DMS114 treated with DMSO at 0.1 percent for 48 hours (cell line): ENCODE measurements around the gene HSF4.

Experiments
- DNase-seq: peaks from one replicate; lab custom pipeline; 2025; ENCODE audit not compliant: unreplicated experiment; lab: John Stamatoyannopoulos, UW

Gene HSF4

DNA sequence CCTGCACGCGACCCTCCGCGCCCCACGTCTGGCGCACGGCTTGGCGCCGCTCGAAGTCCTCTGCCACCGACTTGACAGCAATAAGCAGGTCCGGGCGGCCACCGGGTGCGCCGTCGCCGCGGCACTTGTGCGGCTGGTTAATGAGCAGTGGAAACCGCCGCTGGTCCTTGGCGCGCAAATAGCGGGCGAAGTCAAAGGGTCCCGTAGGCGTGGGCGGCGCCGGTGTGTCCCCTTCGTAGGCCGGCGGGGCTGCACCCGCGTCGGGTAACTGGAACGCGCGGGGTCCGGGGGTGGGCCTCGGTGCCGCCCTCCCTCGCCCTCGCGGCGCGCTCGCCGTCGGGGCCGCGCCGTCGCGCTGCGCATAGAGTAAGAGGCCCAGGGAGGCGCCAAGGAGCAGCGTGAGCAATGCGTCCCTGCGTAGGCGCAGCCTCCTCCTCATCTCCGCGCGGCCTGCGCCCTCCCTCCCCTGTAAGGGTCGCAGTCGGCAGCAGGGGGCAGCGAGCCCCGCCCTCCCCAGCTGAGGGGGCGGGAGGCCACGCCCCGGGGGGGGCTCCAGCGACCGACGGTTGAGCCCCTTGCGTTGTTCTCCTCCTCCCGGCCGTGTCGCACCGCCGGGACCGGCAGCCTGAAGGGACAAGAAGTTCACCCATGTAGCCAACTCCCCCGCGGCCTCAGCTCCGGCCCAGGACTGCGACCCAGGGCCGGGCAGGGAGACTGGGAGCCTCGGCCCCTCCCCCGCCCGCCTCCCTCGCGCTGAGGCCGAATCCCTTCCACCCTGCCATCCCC, 14.3 kb upstream of the HSF4 start:
- DNase-seq = peak; percentile 72

DNA sequence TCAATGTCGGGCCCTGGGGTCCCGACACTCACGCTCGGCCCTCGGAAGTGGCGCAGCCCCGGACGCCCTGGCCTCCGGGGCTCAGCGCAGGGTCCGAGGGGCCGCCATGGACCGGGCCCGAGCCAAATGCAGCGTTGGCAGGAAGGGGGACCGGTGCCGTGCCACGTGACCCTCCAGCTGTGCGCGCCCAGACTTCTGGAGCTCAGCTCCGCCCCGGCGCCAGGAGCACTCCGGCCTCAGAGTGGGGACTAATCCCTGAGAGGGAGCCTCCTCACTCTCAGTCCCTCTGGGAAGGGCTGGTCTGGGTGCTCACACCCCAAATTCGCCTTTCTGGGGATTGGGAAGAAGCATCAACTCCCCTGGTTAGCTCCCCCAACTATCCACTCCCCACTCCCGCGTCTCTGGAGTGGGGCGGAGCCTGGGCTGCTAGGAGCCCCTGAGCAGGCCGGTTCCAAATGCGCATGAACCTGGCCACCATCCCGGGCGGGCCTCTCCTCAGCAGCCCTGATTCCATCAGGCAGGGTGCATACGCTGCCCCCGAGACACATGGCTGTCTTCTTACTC, 13.6 kb upstream of the HSF4 start, which contains the start of gene B3GNT9:
Gene B3GNT9 (minus strand): TSS at position 166 of the 564 bp plus-strand sequence. CDS start 513 bp downstream, outside the sequence.
- peak; percentile 67 for DNase-seq

DNA sequence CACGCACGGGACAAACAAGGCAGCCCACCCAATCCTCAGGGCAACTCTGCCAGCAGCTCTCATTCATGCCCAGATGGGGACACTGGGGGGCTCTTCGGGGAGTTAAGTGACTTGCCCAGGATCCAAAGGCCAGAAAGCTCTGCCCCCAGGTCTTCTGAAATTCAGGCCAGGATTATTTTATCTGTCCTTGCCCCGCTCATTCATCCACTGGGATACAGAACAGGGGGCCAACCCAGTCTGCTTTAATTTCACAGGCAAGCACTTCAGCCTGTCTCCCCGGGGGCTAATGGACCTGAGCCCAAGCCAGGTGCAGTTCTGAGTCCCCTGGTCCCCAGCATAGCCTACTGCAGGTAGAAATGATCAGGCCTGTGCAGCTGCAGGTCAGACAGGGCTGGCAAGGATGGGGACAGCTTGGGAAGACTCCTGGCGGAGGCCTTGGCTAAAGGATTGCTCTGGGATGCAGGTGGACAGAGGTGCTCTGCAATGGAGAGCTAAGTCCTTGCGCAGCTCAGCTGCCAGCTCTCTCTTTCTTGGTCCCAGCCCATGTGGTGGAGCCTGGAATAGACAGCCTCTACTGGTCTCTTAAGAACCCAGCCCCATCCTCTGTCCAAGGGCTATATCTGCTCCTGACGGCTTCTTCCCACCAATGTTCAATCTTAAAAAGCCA, 13.0 kb upstream of the HSF4 start:
- no peak for DNase-seq

DNA sequence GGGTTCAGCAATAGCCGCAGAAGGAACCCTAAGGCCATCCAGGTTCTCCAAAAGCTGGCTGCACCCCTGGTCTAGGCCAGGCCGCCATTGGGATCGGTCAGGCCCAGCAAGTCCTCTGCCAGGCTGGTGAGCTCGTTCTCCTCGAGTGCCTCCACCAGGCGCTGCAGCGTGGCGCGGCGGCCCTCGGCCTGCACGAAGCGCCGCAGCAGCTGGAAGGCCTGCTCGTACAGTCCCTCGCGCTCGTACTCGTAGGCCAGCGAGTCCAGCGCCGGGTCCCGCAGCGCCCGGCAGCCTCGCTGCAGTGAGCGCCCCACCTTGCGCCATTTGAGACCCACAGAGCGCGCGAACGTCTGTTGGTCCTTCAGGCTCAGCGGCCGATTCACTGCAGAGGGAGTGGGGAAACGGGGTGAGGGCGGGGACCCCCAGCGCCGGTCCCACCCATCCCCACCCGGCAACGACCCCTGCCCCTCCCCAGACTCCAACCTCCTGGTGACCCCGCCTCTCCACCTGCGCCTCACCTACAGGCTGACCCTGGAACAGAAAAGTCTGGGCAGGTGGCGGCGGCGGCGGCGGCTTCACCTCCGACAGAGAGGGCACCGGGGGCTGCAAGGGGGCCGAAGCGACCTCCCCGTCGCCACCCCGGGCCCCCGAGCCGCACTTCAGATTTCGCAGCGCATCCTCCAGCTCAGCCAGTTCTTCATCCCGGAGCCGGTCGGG, 9.8 kb upstream of the HSF4 start:
- DNase-seq = no peak

DNA sequence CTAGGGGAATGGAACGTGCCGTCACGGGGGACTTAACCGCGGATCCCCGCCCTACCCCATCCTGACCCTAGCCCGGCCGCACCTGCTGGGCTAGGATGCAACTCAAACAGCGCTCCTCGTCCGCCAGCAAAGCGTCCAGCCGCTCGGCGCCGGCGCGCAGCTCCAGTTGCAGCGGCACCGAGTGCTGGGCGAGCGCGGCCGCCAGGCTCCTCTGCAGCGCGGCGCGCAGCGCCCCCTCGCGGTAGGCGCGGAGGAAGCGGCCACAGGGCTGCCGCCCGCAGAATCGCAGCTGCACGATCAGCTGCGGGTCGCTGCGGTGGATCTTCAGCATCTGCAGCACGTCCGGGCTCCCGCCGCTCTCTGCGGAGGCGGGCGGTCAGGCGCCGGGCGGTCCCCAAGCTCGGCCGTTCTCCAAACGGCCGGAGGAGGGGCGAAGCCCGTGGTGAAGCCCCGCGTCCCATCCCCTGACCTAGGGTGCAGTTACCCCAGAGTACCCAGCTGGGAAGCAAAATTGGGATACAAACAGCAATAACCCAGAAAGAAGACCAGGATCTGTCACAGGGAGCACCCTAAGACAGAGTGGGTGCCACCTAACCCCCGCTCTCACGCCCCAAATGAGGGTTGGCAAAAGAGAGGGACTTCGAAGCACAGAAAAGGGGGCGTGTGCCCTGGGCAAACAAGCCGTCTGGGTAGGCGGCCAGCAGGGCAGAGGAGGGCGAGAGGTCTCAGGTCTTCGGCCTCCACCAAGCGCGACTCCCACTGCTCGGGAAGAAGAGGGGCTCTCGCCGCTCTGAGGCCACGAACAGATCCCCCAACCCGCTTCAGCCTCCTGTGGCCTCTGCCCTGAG, 9.0 kb upstream of the HSF4 start:
- no peak for DNase-seq

DNA sequence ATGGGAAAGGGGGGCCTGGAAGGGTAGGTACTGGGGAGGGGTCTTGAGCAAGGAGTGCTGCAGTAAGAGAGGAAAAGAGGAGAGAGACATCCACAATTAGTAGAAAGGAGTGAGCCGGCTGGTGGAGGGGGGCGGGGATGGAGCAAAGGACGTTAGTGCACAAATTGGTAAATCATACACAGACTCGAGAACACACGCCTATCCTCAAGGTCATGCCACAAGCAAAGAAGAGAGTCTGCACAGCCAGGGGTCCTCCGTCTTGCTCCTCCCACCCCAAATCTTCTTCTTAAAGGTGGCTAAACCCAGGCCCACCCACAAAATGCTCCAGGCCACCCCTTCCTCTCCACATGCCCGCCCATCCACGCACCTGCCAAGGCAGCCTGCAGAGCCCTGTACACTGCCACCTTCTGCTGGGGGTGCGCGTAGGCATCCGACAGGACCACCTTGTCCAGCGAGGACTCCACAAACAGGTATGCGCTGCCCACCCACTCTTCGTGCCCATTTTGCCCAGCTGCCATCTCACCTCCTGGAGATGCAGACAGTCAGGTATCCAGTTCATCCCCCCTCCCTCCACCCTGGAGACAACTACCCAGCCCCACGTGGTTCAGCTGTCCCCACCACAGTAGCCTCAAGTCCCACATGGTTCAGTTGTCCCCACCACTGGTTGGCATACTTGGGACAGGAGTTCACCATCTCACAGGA, 8.3 kb upstream of the HSF4 start:
- DNase-seq = no peak

DNA sequence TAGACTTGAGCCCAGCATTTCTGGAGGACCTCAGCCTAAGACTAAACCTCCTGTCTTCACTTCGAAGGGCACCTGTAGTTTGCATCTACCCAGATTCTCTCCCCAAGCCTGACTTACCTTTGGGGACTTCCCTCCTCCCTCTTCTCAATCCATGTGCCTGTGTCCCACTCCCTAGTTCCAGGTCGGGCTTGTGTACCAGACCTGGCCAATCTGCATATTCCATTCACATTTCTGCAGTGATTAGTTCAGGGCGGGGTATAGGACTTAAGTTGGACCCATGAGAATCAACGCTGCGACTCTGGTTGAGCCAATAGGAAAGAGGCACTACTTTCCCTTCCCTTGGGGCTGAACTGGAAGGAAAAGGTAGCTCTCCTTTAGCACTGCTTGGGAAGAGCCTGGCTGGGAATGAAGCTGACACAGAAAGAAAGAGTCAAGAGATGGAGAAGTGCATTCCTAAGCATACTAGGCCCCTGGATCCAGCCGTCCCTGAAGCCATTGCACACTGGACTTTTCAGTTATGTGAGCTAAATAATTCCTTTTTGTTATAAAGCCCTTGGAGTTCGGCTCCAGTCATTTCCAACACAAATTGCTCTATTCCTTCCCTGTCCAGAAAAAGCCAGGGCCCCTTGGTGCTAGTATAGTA, 7.3 kb upstream of the HSF4 start:
- no peak for DNase-seq

DNA sequence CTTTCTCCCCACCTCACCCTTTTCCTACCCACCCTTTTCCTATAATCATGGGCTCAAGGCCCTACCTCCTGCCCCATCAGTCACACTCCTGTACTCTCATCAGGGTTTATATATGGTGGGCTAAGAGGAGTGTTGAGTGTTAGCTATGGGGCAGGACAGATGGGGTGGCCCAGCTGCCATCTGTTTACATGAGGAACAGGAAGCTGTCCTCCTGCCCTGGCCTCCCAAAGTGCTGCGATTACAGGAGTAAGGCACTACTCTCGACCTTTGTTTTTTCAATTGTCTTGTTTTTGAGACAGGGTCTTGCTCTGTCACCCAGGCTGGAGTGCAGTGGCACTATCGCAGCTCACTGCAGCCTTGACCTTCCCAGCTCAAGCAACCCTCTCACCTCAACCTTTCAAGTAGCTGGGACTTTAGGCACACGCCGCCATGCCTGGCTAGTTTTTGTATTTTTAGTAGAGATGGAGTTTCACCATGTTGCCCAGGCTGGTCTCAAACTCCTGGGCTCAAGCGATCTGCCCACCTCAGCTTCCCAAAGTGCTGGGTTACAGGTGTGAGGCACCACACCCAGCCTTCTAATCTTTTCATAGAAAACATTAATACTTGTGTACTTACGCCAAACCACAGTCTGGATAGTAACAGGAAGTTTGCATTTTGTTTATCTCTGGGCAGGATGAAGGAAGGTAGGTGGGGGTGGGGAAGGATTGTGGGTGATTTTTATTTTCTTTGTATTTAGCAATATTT, 6.5 kb upstream of the HSF4 start:
- no peak for DNase-seq

DNA sequence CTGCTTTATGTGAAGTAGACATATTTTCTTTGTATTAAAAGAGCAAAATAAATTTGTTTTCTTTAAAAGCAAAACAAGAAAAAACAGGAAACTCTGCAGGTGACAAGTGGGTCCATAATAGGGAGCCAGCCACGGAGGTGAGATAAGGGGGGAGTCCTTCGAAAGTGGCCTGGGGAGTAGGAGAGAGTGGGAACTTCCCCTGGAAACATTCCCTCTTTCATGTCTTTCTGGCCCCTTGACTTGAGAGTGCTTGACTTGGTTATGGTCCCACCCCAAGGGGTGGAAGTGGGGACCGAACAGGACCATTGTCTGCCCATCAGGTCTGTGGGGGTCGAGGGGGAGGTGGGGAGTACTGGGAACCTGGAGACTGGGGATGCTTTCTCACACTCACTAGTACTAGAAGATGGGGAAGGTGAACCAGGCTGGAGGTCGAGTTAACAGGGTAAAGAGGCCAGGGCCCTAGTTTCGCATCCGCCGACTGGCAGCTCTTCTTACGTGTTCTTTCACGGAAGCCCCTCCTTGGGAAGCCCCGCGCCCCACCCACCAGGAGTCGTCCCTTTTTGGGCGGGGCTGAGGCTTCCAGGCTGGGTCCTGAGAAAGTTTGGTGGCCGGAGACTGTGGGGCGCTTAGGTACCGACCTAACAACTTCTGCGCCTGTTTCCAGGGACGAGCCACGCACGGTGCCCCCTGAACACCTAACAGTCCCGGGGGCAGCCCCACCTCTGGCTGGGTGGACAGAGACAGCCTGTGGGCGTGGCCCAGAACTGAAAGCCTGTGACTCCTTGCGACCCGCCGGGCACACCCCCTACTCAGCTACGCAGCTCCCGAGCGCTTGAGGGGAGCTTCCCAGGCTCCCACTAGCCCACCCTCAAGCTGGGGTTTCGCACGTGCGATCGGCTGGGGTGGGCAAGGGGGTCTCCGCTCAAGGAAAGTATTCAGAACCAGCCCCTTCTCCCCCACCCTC, 5.6 kb upstream of the HSF4 start:
- peak; percentile 27 for DNase-seq

DNA sequence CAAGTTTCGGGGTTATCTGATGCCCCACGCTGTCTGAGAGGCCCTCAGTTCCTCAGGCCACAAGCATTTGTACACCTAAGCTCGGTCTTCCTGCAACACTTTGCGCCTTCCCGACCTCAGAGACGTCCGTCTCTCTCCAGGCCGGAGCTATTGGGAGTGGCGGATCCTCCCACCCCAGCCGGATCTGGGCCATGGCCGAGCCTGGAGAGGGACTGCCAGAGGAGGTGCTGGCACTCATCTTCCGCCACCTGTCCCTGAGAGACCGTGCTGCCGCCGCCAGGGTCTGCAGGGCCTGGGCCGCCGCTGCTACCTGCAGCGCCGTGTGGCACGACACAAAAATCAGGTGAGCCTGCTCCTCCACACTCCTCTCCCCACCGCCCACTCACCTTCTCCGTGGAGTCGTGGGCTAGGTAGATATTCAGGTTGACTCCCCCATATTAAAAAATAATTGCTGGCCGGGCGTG, 2.9 kb upstream of the HSF4 start:
- DNase-seq = no peak

DNA sequence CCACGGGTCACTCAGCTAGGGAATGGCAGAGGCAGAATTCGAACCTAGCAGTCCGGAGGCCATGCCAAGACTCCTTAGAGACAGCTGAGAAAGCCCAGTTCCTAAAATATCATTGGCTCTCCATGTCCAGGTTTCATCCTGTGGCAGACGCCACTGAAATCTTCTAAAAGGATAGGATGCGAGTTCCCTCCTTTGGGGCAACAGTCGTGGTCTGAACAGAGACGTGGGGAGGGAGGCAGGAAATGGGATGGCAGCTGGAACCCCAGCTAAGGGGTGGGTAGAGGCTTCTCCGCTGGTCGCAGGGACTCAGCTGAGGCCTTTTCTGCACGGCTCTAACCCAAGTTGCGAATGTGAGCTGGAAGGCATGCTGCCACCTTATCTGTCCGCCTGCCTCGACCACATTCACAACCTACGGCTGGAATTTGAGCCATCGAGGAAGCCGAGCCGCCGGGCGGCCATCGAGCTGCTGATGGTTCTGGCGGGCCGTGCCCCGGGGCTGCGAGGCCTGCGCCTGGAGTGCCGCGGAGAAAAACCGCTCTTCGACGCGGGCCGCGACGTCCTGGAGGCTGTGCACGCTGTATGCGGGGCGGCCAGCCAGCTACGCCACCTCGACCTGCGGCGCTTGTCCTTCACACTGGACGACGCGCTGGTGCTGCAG, 1.9 kb upstream of the HSF4 start:
- DNase-seq = peak; percentile 48

DNA sequence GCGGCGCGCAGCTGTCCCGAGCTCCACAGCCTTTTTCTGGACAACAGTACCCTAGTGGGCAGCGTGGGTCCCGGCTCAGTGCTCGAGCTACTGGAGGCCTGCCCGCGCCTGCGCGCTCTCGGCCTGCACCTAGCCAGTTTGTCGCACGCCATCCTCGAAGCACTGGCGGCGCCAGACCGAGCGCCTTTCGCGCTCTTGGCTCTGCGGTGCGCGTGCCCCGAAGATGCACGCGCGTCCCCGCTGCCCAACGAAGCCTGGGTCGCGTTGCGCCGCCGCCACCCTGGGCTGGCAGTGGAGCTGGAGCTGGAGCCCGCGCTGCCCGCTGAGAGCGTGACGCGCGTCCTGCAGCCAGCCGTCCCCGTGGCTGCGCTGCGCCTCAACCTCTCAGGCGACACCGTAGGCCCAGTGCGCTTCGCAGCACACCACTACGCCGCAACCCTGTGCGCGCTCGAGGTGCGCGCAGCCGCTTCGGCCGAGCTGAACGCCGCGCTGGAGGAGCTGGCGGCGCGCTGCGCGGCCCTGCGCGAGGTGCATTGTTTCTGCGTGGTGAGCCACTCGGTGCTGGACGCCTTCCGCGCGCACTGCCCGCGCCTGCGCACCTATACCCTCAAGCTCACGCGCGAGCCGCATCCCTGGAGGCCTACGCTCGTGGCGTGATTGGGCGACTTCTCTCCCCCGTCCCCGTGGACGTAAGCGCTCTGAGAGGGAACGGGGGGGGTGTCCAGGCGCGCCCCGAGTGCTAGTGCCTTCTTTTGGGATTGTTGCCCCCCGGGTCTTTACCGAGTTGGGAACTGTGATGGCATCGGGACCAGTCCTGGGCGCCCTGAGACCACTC, 1.2 kb upstream of the HSF4 start:
- DNase-seq = no peak

DNA sequence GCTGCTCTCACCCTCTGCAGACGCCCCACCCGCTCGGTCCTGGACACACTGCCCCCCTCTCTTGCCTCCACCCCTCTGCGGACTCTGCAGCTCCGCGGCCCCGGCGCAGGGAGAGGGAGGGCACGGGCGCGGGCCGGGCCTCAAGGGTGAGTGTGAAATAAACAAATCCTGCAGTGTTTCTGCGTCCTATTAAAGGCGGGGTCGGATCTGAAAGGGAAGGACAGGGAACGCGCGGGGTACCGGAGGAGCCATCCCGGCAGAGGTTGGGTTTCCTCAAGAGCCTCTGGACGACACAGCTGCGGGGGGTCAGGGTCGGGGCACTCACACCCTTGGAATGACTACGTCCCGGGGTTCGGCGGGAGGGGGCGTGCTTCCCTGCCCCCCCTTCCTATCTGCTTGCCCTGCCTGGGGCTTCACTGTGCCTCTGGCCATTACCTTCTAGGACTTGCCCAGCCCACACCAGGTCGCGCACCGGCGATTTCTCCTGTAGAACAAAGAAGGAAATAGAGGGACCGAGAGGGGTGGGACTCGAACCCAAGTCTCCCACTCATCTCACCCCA, 466 bp upstream of the HSF4 start:
- DNase-seq = no peak

DNA sequence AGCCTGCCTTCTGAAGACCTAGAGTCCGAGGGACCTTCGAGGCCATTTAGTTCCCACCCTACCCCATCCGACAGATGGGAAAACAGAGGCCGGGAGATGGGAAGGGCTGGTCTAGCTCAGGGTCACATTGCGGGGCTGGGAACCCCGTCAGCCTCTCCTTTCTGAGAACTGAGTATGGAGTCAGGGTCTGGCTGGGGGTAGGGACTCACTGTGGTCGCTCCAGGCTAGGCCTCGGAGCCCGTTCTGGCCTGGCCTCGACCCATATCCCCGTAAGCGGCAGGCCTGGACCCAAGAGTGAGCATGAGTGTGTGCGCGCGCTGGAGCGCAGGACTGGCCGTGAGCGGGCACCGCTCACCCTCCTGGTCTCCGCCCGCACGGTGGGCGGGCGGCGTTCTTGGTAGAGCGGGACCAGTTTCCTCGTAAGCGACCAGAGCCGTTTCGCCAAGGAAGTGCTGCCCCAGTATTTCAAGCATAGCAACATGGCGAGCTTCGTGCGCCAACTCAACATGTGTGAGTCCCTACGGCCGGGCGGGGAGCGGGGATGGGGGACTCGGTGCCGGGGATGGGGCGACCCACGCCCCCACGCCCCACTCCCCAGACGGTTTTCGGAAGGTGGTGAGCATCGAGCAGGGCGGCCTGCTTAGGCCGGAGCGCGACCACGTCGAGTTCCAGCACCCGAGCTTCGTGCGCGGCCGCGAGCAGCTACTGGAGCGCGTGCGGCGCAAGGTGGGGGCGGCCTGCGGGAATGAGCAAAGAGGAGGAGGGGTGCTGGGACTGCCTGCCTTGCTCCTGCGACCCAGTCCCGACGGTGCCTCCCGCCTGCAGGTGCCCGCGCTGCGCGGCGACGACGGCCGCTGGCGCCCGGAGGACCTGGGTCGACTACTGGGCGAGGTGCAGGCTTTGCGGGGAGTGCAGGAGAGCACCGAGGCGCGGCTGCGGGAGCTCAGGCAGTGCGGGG, 855 bp downstream of the HSF4 start:
- no peak for DNase-seq

DNA sequence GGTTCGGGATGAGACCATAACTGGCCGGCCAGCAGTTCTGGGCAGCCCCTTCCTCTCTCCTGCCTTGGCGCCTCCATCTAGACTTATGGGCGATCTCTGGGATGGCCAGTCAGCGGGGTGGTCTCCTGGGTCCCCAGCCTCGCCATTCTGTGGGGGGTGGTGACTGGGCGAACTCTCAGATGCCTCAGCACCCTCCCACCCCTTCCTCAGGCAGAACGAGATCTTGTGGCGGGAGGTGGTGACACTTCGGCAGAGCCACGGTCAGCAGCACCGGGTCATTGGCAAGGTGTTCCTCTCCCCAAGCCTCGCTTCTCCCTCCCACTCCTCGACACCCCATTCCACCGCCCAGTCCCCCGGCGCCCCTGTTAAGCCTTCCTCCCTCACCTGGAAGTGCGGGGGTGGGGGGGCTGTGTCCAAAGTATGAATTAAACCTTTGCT, 1.6 kb downstream of the HSF4 start:
- no peak for DNase-seq
